D341Med (cell line): ENCODE measurements around the gene WDCP.
"Not testable (repeated sequence)": the region's sequence is repeated elsewhere in the genome, so short reads cannot be mapped to it uniquely, and the experiment has no call there.

Source experiments
- DNase-seq: peaks from one replicate; pipeline ENCODE4 v3.0.0; 2012; ENCODE audit warnings: low spot score

Gene WDCP

GRCh38 chr2:24021122-24021998, 25.8 kb downstream of the WDCP start:
- DNase-seq = peak; percentile 68

GRCh38 chr2:24020244-24020643, 26.9 kb downstream of the WDCP start:
- no peak for DNase-seq

DNA sequence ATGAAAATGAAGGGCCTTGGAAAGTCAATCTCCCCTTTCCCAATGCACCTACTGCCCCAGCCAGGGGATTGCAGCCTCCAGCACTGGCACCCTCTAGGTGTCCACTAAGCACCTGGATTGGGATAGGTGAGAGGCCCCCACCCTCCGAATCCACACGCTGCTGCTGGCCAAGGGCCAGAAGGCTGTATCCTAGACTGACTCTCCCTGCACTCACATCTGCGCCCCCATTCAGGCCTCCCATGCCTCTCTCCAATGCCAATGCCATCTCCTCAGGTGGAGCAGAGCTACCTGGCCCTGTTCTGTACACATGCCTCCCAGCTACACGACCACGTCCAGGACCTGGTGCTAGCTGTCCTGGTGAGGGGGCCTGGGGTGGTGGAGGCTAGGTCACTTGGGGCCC, 27.5 kb downstream of the WDCP start:
- no peak for DNase-seq

- DNase-seq = no peak
Observed at GRCh38 chr2:24018241-24018640, 28.9 kb downstream of the WDCP start.

GRCh38 chr2:24017711-24018110, 29.5 kb downstream of the WDCP start:
- DNase-seq = no peak

GRCh38 chr2:24016853-24017703, 30.1 kb downstream of the WDCP start:
- DNase-seq = no peak

DNA sequence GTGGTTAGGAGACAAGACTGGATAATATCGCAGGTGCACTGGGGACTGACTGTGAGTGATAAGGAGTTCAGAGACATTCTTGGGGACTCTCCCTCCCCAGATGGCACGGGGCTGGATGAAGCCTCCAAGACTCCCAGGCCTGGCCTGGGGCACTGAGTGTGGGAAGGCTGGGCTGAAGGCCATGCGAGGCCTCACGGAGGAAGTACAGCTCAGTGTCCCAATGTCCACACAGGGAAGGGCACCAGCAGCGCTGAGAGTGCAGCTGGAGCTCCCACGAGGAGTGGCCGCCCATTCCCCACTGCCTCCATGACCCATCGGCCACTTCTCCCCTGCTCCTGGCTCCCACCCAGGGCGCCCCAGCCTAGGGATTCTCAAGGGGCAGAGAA, 30.8 kb downstream of the WDCP start:
- no peak for DNase-seq

GRCh38 chr2:24015562-24016375, 31.4 kb downstream of the WDCP start:
- DNase-seq = no peak

DNA sequence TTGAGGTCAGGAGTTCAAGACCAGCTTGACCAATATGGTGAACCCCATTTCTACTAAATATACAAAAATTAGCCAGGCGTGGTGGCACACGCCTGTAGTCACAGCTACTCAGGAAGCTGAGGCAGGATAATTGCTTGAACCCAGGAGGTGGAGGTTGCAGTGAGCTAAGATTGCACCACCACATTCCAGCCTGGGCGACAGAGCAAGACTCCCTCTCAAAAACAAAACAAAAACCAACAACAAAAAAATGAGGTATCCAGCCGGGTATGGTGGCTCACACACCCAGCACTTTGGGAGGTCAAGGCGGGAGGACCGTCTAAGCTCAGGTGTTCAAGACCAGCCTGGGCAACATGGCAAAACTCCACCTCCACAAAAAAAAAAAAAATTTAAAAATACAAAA, 32.3 kb downstream of the WDCP start:
- not testable (repeated sequence) for DNase-seq

GRCh38 chr2:24012521-24013188, 34.5 kb downstream of the WDCP start:
- no peak for DNase-seq

DNA sequence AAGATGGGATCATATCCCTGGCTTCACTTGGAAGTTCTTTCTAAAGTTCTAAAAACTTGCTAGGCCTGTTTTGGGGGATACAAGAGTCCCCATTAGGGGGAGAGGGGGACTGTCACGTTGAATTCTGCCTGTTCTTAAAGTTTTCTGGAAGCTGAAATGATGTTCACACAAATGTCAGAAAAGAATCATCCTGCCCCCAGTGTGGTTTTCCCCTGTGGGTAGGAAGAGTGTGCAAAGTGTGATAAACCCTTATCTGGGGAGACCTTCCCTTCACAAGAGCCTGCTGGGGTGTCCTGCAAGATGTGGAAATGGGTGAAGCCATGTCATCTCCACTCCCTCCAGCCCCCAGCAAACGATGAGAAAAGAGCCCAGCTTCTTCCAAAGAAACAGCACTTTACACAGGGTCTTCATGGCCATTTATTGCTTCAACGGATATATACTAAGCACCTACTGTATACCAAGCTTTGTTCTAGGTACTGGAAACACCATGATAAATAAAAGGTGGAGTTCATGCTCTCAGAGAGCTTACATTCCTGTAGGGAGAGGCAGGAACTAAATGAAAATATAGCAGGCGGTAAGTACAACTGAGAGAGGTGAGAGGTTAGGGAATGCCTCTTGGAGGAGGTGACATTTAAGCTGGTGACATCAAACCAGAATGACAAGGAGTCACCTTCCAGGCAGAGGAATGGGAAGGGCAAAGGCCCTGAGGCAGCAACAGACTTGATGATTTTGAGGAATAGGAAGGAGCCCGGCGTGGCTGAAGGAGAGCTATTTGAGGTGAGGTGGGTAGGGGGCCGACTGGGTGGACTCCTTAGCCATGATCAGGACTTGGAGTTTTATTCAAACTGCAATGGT, 35.7 kb downstream of the WDCP start:
- DNase-seq = no peak

DNA sequence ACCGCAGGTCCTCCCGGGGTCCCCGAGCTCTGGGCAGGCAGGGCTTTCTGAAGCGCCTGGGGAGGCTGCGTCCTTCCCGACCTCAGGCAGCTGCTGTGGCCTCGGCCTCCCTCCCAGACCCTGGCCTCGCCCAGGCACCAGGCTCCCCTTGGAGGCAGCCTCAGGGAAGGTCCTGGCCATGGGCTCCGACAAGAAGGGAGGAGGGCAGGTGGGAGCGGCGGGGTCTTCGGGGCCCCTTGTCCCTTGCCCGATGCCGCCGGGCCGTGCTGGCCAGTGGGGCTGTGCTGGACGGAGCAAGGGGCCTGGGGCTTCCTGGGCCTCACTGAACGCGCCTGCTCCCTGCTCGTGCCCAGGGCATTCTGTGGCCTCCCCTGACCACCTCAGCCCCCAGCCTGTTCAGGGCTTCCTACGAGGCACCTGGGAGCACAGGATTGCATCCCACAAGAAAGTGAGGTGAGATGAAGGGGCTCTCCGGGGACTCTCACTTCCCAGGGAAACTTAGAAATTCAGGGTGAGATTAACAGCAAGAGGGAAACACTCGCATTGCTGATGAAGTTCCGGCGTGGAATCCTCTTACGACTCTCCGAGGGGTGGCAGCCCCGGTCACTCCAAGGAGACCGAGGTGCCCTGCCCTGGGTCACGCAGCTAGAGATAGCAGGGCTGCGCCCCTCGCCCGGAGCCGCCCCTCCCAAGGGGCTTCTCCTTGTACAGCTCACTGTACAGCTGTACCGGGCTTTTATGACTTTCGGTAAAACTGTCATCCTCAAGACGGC, 36.5 kb downstream of the WDCP start:
- DNase-seq = peak; percentile 27

DNA sequence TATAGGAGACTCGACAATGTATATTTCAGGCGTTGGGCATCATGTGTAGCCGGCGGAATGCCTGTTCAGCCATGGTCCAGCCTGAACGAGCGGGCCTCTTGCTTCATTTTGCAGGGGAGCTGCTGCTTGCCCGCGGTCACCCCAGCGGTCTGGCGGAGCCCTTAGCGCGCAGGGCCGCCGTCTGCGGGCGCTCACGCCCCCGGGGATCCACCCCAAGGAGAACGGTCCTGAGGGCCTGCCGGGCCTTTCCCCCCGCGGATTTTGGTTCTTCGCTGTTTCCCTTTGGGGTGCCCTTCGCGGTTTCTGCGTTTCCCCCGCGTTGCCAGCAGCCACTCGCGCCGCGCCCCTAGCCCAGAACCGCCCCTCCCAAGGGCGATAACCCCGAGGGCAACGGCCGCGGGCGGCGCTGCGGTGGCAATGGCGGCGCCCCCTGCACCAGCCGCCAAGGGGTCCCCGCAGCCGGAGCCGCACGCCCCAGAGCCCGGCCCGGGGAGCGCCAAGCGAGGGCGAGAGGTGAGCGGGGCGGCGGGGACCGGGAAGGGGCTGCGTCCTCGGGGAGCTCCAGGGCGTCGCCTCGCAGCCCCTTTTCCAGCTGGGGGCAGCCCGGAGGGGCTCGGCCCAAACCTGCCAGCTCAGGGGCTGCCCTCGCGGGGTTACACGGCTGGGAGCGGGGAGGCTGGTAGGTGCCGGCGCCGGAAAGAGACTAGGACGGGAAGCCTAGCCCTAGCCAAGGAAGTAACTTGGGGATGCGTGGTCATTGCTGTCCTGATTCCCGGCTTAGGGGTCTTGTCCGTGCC, 37.3 kb downstream of the WDCP start, which contains the start of gene MFSD2B:
MFSD2B (plus strand) TSS at position 406 of the 797 bp plus-strand sequence; CDS start at position 418, 12 bp downstream.
- peak; percentile 40 for DNase-seq

DNA sequence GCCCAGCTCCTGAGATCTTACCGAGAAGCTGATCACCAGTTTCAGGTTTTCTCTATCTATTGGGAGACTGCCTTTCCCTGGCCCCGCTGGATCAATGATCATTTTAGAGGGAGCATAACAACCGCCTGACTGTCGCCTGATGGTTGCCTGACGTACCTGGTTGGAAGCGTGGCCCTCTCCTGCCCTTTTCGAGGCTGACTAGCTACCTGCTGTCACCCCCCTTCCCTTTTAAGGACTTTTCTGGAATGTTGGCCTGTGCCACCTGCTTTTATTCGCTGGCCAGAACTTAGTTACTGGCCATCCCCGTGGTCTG, 37.9 kb downstream of the WDCP start:
- no peak for DNase-seq

GRCh38 chr2:24008672-24009366, 38.4 kb downstream of the WDCP start:
- no peak for DNase-seq

GRCh38 chr2:24007693-24008092, 39.5 kb downstream of the WDCP start:
- no peak for DNase-seq

DNA sequence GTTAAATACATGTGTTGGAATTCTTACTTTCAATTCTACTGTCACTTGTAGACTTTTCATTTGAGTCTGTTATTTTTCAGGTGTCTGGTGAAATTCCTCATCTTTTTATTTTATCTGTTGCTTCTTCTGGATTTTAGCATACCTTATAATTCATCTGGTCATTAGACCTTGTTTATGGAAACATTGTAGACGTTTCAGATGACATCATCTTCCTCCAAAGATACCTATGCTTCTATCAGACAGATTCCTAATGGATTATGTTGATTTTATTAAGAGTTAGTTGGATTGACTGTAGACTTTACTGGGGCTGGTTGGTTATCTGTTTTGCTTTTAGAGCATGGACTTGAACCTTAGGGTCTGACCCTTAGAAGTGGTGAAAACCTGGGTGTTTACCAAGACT, 52.6 kb downstream of the WDCP start:
- DNase-seq = no peak

- no peak for DNase-seq
Observed at GRCh38 chr2:23993736-23994269, 53.4 kb downstream of the WDCP start.
